Subcutaneous abdominal adipose tissue (tissue), 5 donors: ENCODE results near the gene GNG7.

Source experiments
- H3K27ac ChIP-seq: one replicate; pipeline ENCODE4 v1.7.0; 2013; ENCODE audit warnings: low read depth, mild to moderate bottlenecking, inconsistent platforms, low read length, moderate library complexity
- H3K27me3 ChIP-seq, 5 donors: one replicate each; pipeline ENCODE4 v1.7.0; 2013; ENCODE audit warnings: low read length in 5 of 5, inconsistent platforms in 1 of 5; ENCODE audit not compliant: control insufficient read depth in 5 of 5, insufficient read depth in 4 of 5
- H3K36me3 ChIP-seq, 5 donors: one replicate each; pipeline ENCODE4 v1.7.0; 2013; ENCODE audit warnings: low read length in 5 of 5; ENCODE audit not compliant: control insufficient read depth in 5 of 5, insufficient read depth in 5 of 5
- H3K4me1 ChIP-seq, 5 donors: one replicate each; pipeline ENCODE4 v1.7.0; 2013; ENCODE audit warnings: low read length in 5 of 5, mild to moderate bottlenecking in 3 of 5, moderate library complexity in 1 of 5; ENCODE audit not compliant: control insufficient read depth in 5 of 5, insufficient read depth in 5 of 5
- H3K4me3 ChIP-seq, 5 donors: one replicate each; pipeline ENCODE4 v1.7.0; 2013; ENCODE audit warnings: low read length in 5 of 5, low read depth in 1 of 5
- H3K9ac ChIP-seq, 5 donors: one replicate each; pipeline ENCODE4 v1.7.0; 2013; ENCODE audit warnings: low read length in 5 of 5, mild to moderate bottlenecking in 4 of 5, moderate library complexity in 3 of 5
- H3K9me3 ChIP-seq, 5 donors: one replicate each; pipeline ENCODE4 v1.7.0; 2013; ENCODE audit warnings: low read length in 5 of 5; ENCODE audit not compliant: control insufficient read depth in 5 of 5
- donor health status: healthy.
- donor health status: healthy.
- donor health status: healthy.
- donor health status: healthy.
- donor health status: healthy.

GNG7 gene

GRCh38 chr19:2618611-2619010, 83.9 kb downstream of the GNG7 start:
- peak overlapping the region in 1 of 5 donors; percentile 11 for H3K9ac ChIP-seq
- peak overlapping the region; percentile 16 for H3K27ac ChIP-seq
- H3K27me3 ChIP-seq = peaks cover 0 to 2% (median 0%) of the 10 kb centered on the region in 5 donors
- peaks cover 1 to 55% (median 29%) of the 10 kb centered on the region in 5 donors for H3K4me1 ChIP-seq
- H3K36me3 ChIP-seq = no peaks in the 10 kb centered on the region
- H3K9me3 ChIP-seq = peaks cover 0 to 4% (median 0%) of the 10 kb centered on the region in 5 donors
- no peak overlapping the region for H3K4me3 ChIP-seq

GRCh38 chr19:2617393-2618165, 84.9 kb downstream of the GNG7 start:
- Histone ChIP-seq H3K4me1 (peaks cover 1 to 55% (median 30%) of the 10 kb centered on the region in 5 donors), H3K9ac (peak overlapping the region in 1 of 5 donors; percentile 10), H3K36me3 (no peaks in the 10 kb centered on the region), H3K9me3 (peaks cover 0 to 4% (median 0%) of the 10 kb centered on the region in 5 donors), H3K27ac (no peak overlapping the region), H3K4me3 (no peak overlapping the region), H3K27me3 (peaks cover 0 to 2% (median 0%) of the 10 kb centered on the region in 5 donors)

GRCh38 chr19:2616741-2617392, 85.6 kb downstream of the GNG7 start:
- no peaks in the 10 kb centered on the region for H3K36me3 ChIP-seq
- peaks cover 0 to 4% (median 0%) of the 10 kb centered on the region in 5 donors for H3K9me3 ChIP-seq
- H3K27ac ChIP-seq = no peak overlapping the region
- H3K27me3 ChIP-seq = peaks cover 0 to 2% (median 0%) of the 10 kb centered on the region in 5 donors
- peak overlapping the region in 1 of 5 donors; percentile 10 for H3K9ac ChIP-seq
- peaks cover 1 to 55% (median 30%) of the 10 kb centered on the region in 5 donors for H3K4me1 ChIP-seq
- H3K4me3 ChIP-seq = no peak overlapping the region

GRCh38 chr19:2615782-2616181, 86.7 kb downstream of the GNG7 start:
- Histone ChIP-seq H3K27ac (no peak overlapping the region), H3K9me3 (peaks cover 0 to 4% (median 0%) of the 10 kb centered on the region in 5 donors), H3K27me3 (no peaks in the 10 kb centered on the region), H3K36me3 (no peaks in the 10 kb centered on the region), H3K9ac (no peak overlapping the region), H3K4me3 (no peak overlapping the region), H3K4me1 (peaks cover 4 to 50% (median 22%) of the 10 kb centered on the region in 5 donors)

GRCh38 chr19:2613507-2614295, 88.8 kb downstream of the GNG7 start:
- Histone ChIP-seq H3K36me3 (no peaks in the 10 kb centered on the region), H3K4me1 (peaks cover 4 to 35% (median 14%) of the 10 kb centered on the region in 5 donors), H3K27ac (no peak overlapping the region), H3K4me3 (no peak overlapping the region), H3K9ac (no peak overlapping the region), H3K27me3 (no peaks in the 10 kb centered on the region), H3K9me3 (peaks cover 0 to 4% (median 0%) of the 10 kb centered on the region in 5 donors)

GRCh38 chr19:2612619-2613249, 89.8 kb downstream of the GNG7 start:
- Histone ChIP-seq H3K27ac (no peak overlapping the region), H3K9ac (no peak overlapping the region), H3K9me3 (peaks cover 0 to 4% (median 0%) of the 10 kb centered on the region in 5 donors), H3K4me3 (no peak overlapping the region), H3K36me3 (no peaks in the 10 kb centered on the region), H3K27me3 (no peaks in the 10 kb centered on the region), H3K4me1 (peaks cover 4 to 30% (median 14%) of the 10 kb centered on the region in 5 donors)

GRCh38 chr19:2611483-2612464, 90.7 kb downstream of the GNG7 start:
- Histone ChIP-seq H3K9ac (no peak overlapping the region), H3K27me3 (no peaks in the 10 kb centered on the region), H3K4me1 (peaks cover 4 to 23% (median 7%) of the 10 kb centered on the region in 5 donors), H3K27ac (no peak overlapping the region), H3K9me3 (peaks cover 0 to 4% (median 0%) of the 10 kb centered on the region in 5 donors), H3K4me3 (peak overlapping the region in 2 of 5 donors; percentile 56 to 66), H3K36me3 (no peaks in the 10 kb centered on the region)

- peak overlapping the region in 3 of 5 donors; percentile 45 to 77 (median 58) for H3K9ac ChIP-seq
- peak overlapping the region; percentile 37 for H3K27ac ChIP-seq
- H3K27me3 ChIP-seq = no peaks in the 10 kb centered on the region
- peaks cover 0 to 4% (median 0%) of the 10 kb centered on the region in 5 donors for H3K9me3 ChIP-seq
- peak overlapping the region; percentile 22 to 66 (median 54) for H3K4me3 ChIP-seq
- H3K36me3 ChIP-seq = no peaks in the 10 kb centered on the region
- peaks cover 3 to 16% (median 4%) of the 10 kb centered on the region in 5 donors for H3K4me1 ChIP-seq
Measured at GRCh38 chr19:2610637-2611482, 91.6 kb downstream of the GNG7 start.
